GM19467 (cell line): Measurements from ENCODE around the gene IL1RL2.

Experiments used
- ATAC-seq: cut with Tn5 transposase; IDR thresholded peaks from one replicate; pipeline ENCODE4 v1.9.1; 2021; ENCODE audit warnings: mild to moderate bottlenecking, moderate library complexity; ENCODE audit not compliant: unreplicated experiment

Gene IL1RL2

GRCh38 chr2:102238039-102238756, 51.4 kb downstream of the IL1RL2 start:
- no peak for ATAC-seq

- no peak for ATAC-seq
Observed at GRCh38 chr2:102238778-102239177, 52.0 kb downstream of the IL1RL2 start.

GRCh38 chr2:102239344-102239743, 52.5 kb downstream of the IL1RL2 start:
- no peak for ATAC-seq

DNA sequence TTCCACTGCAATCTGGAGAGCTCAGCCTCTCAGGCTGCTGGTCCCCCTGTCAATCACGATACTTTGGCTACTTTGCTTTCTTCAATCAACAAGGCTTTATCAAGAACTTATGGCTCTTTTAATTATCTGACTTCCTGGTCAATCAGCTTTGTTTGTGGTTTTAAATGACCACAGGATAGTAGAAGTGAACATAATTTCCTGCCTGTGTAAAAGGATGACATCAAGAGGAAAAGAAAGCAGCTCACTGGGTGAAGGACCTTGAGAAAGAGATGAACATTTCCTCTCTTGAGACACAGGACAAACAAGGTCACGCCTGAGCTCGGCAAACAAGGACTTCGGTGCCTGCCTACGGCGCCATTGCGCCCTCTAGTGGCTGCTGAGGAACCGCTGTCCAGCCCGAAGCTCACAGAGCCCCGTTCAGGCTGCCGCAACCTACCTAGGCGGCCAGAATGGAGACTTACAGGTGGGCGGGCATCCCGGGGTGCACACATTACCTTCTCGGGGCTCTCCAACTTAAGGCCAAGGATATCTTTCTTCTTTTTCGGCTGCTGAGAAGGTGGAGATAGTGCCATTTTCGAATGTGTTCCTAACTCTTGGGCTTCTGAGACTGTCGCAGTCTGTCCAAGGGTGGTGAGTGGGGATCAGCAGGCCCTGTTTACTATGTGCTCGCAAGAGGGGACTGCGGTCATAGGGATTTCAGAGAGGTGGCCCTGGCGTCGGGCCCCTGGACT, 54.0 kb downstream of the IL1RL2 start:
- ATAC-seq = peak; percentile 95

DNA sequence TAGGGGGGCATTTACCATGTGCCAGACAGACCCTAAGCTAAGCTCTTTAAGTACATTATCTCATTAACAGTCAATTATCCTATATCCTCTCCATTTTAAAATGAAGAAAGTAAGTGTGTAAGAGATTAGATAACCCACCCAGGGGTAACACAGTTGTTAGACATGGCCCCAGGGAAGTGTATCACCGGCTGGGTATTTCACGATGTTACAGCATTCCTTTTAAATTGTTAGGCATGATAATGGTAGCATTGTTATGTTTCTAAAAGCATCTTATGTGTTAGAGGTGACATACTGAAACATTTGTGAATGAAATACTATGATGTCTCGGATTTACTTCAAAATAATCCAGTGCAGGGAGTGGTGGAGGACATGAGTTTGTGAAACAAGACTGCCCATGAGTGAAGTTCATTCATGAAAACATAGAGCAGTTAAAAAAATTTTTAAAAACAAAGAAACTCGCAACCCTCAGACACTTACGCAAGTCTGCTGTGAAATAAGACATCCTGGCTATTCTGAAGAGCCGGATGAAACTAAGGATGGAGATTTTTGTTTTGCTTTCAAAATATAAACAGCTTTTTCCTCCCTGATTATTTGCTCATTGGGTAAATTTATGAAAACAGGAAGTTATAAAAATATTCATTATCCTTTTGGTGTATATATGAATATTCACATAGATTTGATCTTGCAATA, 54.9 kb downstream of the IL1RL2 start:
- no peak for ATAC-seq

DNA sequence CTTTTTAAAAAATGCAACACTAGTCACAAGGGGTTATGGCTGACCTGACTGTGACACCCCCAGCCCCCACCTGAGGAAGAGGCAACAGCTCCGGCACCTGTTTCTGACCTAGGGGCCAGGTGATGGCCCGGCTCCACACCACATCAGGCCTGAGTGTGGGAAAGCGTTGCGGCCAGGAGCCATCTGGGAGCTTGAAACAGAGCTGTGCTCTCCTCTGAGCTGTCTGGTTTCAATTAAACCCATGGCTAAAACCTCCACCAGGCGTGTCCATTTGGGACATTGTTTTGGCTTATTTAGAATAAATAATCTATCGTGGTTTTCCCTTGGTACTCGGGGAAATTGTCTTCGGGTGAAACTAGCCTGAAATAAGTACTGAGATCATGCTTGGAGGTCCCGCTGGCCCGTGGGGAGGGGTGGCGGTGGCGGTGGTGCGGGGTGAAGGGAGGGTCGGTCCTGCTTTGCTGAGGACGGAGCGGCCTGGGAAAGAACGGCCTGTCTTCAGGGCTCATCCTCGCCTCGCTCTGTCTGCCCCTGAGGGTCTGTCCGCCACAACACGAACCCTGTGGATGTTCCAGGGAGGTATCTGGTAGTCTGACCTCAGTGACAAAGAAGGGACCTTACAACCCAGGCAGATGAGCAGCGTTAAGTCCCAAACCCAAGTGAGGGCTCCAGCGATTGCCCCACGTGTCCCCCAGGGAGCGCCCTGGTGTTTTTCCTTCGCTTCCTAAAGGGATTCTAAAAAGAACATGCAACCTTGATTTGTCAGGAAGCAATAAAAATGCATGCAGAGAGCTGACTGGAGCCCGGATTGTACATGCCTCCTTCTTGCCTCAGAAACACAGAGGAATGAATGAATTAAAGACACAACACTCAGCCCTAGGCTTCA, 58.7 kb downstream of the IL1RL2 start:
- ATAC-seq = no peak

DNA sequence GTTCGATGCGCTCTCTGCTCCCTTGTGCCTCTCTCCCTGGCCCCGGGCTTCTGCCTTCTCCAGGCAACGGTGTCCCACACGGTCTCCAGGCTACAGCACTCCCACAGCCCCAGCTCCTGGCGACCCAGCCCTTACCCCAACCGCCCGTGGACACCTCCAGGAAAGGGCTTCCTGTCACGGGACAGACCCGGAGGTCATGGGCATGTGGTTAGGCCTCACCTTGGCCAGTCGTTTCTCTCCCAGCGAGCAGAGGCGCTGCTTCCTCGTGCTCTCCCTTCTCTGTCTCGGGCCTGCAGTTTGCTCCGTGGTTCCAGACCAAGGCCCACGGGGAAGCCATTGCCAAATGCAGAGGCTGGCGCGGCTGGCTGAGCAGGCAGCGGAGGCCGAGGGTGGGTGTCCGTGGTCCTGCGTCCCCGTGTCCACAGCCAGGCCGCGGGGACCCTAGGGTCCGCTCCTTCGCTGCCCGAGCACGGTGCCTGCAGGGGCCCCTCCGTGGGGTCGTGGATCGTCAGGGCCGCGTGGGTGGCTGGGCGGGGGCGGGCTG, 63.5 kb downstream of the IL1RL2 start:
- ATAC-seq = no peak

GRCh38 chr2:102251042-102251848, 64.4 kb downstream of the IL1RL2 start:
- no peak for ATAC-seq

DNA sequence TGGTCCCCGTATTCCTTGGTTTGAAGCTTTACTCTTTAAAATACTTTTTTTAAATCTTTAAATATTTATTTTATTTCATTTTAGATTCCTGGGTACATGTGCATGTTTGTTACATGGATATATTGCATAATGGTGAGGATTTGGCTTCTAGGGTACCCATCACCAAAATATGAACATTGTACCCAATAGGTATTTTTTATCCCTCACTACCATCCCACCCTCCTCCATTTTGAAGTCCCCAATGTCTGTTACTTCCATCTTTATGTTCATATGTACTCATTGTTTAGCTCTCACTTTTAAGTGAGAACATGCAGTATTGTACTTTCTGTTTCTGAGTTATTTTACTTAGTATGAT, 65.0 kb downstream of the IL1RL2 start:
- no peak for ATAC-seq

DNA sequence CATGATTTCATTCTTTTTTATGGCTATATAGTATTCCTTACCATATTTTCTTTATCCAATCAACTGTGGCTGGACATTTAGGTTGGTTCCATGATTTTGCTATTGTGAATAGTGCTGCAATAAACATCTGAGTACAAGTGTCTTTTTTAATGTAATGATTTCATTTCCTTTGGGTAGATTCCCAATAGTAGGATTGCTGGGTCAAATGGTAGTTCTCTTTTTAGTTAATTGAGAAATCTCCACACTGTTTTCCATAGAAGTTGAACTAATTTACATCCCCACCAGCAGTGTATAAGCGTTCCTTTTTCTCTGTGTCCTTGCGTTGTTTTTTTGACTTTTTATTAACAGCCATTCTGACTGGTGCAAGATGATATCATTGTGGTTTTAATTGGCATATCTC, 65.4 kb downstream of the IL1RL2 start:
- ATAC-seq = no peak

DNA sequence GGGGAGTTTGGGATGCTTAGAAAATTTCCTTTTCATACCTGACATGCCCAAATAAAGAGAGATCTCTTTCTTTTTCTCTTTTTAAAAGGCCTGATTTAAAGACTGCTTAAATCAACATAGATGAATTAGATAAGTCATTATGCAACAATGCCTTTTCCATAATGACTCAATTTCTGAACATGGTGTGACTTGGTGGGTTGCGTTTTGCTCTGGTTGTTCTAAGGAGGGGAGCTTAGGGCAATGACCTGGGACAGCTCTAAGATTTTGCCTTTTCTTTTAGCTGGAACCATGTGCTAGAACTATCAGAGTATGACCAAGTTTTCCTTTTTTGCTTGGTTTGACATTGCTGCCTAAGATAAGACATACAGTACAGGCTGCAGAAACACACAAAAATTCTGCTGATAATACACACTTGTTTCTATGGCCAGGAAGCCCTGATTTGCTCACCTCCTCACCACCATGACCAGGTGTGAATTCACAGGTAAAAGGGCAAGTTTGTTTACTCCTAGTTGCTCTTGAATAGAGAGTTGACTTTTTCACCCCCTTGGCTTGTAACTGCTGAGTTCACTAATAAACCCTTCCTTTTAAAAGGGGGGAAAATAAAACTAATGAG, 66.4 kb downstream of the IL1RL2 start:
- no peak for ATAC-seq

GRCh38 chr2:102253753-102254150, 66.9 kb downstream of the IL1RL2 start:
- no peak for ATAC-seq

DNA sequence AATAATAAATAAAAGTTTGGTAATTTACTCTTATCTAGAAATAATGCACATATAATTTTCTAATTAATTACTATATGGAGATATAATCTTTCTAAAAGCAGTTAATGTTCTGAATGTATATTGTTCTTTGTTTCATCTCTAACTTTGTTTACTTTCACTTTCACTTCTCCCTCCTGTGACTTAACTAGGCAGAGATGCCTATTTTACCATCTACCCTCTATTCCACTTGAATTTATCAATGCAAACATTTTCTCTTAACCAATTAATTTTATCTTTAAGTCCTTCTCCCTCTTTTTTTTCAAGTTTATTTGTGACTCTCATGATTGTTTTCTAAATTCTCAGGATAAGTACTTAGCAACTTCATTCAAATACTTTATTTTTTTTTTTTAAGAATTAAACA, 69.5 kb downstream of the IL1RL2 start:
- no peak for ATAC-seq

GRCh38 chr2:102256874-102257462, 70.1 kb downstream of the IL1RL2 start:
- ATAC-seq = no peak

- no peak for ATAC-seq
Observed at GRCh38 chr2:102258025-102258385, 71.2 kb downstream of the IL1RL2 start.

DNA sequence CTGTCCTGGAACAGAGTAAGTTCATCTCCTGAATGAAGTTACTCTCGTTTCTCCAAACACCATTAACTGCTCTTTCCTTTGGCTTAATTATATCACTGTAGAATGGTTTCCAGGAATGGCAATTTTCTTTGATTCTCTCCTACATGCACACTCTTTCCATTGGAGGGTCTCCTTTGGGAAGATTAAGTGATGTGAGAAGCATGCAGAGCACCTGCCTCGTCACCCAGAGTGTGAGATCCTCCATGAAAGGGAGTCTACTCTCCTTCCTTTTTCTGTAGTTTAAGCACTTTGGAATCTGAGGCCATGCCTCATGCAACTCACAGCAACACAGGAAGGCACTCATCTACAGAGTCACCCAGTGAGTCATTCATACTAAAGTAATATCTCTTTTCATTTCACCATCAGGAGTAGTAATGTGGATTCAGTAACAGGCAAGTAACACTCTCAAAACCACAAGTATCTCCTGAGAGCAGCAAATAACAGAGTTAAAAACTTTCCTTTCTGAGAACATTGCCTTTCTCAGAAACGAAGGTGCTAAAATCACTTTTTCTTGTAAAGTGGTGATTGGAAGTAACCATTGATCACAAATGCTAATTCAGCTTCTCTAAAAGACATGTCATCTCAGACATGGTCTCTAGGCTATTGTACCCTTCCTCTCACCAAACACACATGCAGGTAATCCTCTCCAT, 71.7 kb downstream of the IL1RL2 start:
- no peak for ATAC-seq

- ATAC-seq = no peak
Observed at GRCh38 chr2:102261467-102262135, 74.8 kb downstream of the IL1RL2 start.
